HEK293 (cell line): Measurements from ENCODE around the gene RASGRP3.

Experiments
- CTCF ChIA-PET: fragments of 350-600 bp; formaldehyde crosslinking; extraction: SDS; loops from one replicate; lab custom pipeline; 2021; ENCODE audit warnings: antibody characterized with exemption; lab: Yijun Ruan, JAX
- POLR2A ChIA-PET: fragments of 300-600 bp; formaldehyde crosslinking; extraction: SDS; loops from one replicate; lab custom pipeline; 2020; ENCODE audit warnings: antibody characterized with exemption, inconsistent platforms; lab: Yijun Ruan, JAX
- H3K27ac ChIP-seq: fragments of 200-500 bp; sonication (Bioruptor generic); 2 replicates; pipeline ENCODE4 v1.5.1; 2014; ENCODE audit warnings: low read depth, low read length, control low read depth, inconsistent platforms; ENCODE audit errors: extremely low read depth
- H3K36me3 ChIP-seq, 2 experiments: fragments of 200-500 bp in 1 of 2; sonication (Bioruptor generic) in 1 of 2; 1 replicate in 1 of 2; 2 replicates in 1 of 2; pipeline ENCODE4 v1.5.1; 2014 to 2017; ENCODE audit warnings: inconsistent platforms in 2 of 2, low read length in 2 of 2; ENCODE audit not compliant: control insufficient read depth in 2 of 2, insufficient read depth in 1 of 2
- H3K4me1 ChIP-seq: fragments of 200-500 bp; sonication (Bioruptor generic); 2 replicates; pipeline ENCODE4 v1.5.1; 2014; ENCODE audit warnings: mild to moderate bottlenecking, low read length, inconsistent platforms; ENCODE audit not compliant: control insufficient read depth, insufficient read depth
- H3K4me3 ChIP-seq: 2 replicates; pipeline ENCODE4 v1.5.1; 2011; ENCODE audit warnings: low read depth, mild to moderate bottlenecking, control low read depth, low read length, moderate library complexity
- H3K9me3 ChIP-seq: fragments of 200-500 bp; sonication (Bioruptor generic); 2 replicates; pipeline ENCODE4 v1.5.1; 2014; ENCODE audit warnings: low read depth, low read length, inconsistent platforms; ENCODE audit not compliant: control insufficient read depth, insufficient read depth
- HOXC10 ChIP-seq: sonication (generic); formaldehyde crosslinking; IDR thresholded peaks from 2 replicates; pipeline ENCODE4 v1.8.1; 2023; ENCODE audit warnings: mild to moderate bottlenecking, missing genetic modification reagents
- MEIS1 ChIP-seq: sonication (generic); formaldehyde crosslinking; IDR thresholded peaks from 2 replicates; pipeline ENCODE4 v1.8.1; 2022; ENCODE audit warnings: missing genetic modification reagents, mild to moderate bottlenecking, borderline replicate concordance
- SCRT1 ChIP-seq: fragments of 450-650 bp; formaldehyde crosslinking; IDR thresholded peaks from 2 replicates; pipeline ENCODE4 v1.5.1; 2016; ENCODE audit warnings: missing biosample characterization, missing genetic modification characterization, borderline replicate concordance
- SP2 ChIP-seq: fragments of 450-650 bp; formaldehyde crosslinking; IDR thresholded peaks from 2 replicates; pipeline ENCODE4 v1.5.1; 2016; ENCODE audit warnings: missing biosample characterization, missing genetic modification characterization
- ZBTB17 ChIP-seq: fragments of 450-650 bp; formaldehyde crosslinking; IDR thresholded peaks from 2 replicates; pipeline ENCODE4 v1.5.1; 2016; ENCODE audit warnings: missing biosample characterization, missing genetic modification characterization
- ZBTB8A ChIP-seq: fragments of 450-650 bp; formaldehyde crosslinking; IDR thresholded peaks from 2 replicates; pipeline ENCODE4 v1.5.1; 2016; ENCODE audit warnings: missing biosample characterization, missing genetic modification characterization
- ZFHX2 ChIP-seq: fragments of 450-650 bp; formaldehyde crosslinking; conservative IDR thresholded peaks from 2 replicates; pipeline ENCODE4 v1.5.1; 2016; ENCODE audit warnings: missing biosample characterization, missing genetic modification characterization
- ZFP3 ChIP-seq: fragments of 450-650 bp; formaldehyde crosslinking; IDR thresholded peaks from 2 replicates; pipeline ENCODE4 v1.5.1; 2016; ENCODE audit warnings: low read depth, missing biosample characterization, missing genetic modification characterization
- ZNF132 ChIP-seq: fragments of 450-650 bp; formaldehyde crosslinking; IDR thresholded peaks from 2 replicates; pipeline ENCODE4 v1.5.1; 2017; ENCODE audit warnings: missing biosample characterization, missing genetic modification characterization, borderline replicate concordance
- ZNF140 ChIP-seq: fragments of 450-650 bp; formaldehyde crosslinking; IDR thresholded peaks from 2 replicates; pipeline ENCODE4 v1.5.1; 2016; ENCODE audit warnings: missing biosample characterization, missing genetic modification characterization
- ZNF157 ChIP-seq: fragments of 450-650 bp; formaldehyde crosslinking; IDR thresholded peaks from 2 replicates; pipeline ENCODE4 v1.5.1; 2016; ENCODE audit warnings: missing biosample characterization, missing genetic modification characterization
- ZNF174 ChIP-seq: fragments of 450-650 bp; formaldehyde crosslinking; IDR thresholded peaks from 2 replicates; pipeline ENCODE4 v1.5.0; 2017; ENCODE audit warnings: missing biosample characterization, mild to moderate bottlenecking, missing genetic modification characterization
- ZNF324 ChIP-seq: fragments of 450-650 bp; formaldehyde crosslinking; IDR thresholded peaks from 2 replicates; pipeline ENCODE4 v1.5.1; 2016; ENCODE audit warnings: missing biosample characterization, missing genetic modification characterization
- ZNF555 ChIP-seq: fragments of 450-650 bp; formaldehyde crosslinking; conservative IDR thresholded peaks from 2 replicates; pipeline ENCODE4 v1.5.1; 2017; ENCODE audit warnings: missing biosample characterization, mild to moderate bottlenecking, missing genetic modification characterization, inconsistent platforms
- ZNF561 ChIP-seq: fragments of 450-650 bp; IDR thresholded peaks from 2 replicates; pipeline ENCODE4 v1.5.1; 2018; ENCODE audit warnings: missing biosample characterization, missing genetic modification characterization, borderline replicate concordance
- ZNF571 ChIP-seq: fragments of 450-650 bp; formaldehyde crosslinking; IDR thresholded peaks from 2 replicates; pipeline ENCODE4 v1.5.0; 2017; ENCODE audit warnings: missing biosample characterization, missing genetic modification characterization
- ZNF621 ChIP-seq: fragments of 450-650 bp; formaldehyde crosslinking; IDR thresholded peaks from 2 replicates; pipeline ENCODE4 v1.5.1; 2017; ENCODE audit warnings: missing biosample characterization, missing genetic modification characterization
- ZNF791 ChIP-seq: fragments of 450-650 bp; formaldehyde crosslinking; IDR thresholded peaks from 2 replicates; pipeline ENCODE4 v1.5.1; 2016; ENCODE audit warnings: missing biosample characterization, missing genetic modification characterization
- TF ChIP-seq, protein P1 (sequence below): fragments of 450-650 bp; formaldehyde crosslinking; IDR thresholded peaks from 2 replicates; pipeline ENCODE4 v1.5.1; 2017; ENCODE audit warnings: missing biosample characterization, missing genetic modification characterization
- TF ChIP-seq, protein P2 (sequence below): fragments of 450-650 bp; formaldehyde crosslinking; IDR thresholded peaks from 2 replicates; pipeline ENCODE4 v1.5.1; 2016; ENCODE audit warnings: missing biosample characterization, missing genetic modification characterization
- TF ChIP-seq, protein P3 (sequence below): fragments of 450-650 bp; formaldehyde crosslinking; IDR thresholded peaks from 2 replicates; pipeline ENCODE4 v1.5.1; 2017; ENCODE audit warnings: missing biosample characterization, mild to moderate bottlenecking, missing genetic modification characterization, moderate library complexity
- TF ChIP-seq, protein P4 (sequence below): fragments of 450-650 bp; formaldehyde crosslinking; IDR thresholded peaks from 2 replicates; pipeline ENCODE4 v1.5.1; 2016; ENCODE audit warnings: missing biosample characterization, missing genetic modification characterization
- TF ChIP-seq, protein P5 (sequence below): fragments of 450-650 bp; formaldehyde crosslinking; IDR thresholded peaks from 2 replicates; pipeline ENCODE4 v1.5.1; 2016; ENCODE audit warnings: missing biosample characterization, missing genetic modification characterization
- TF ChIP-seq, protein P6 (sequence below): fragments of 450-650 bp; formaldehyde crosslinking; IDR thresholded peaks from 2 replicates; pipeline ENCODE4 v1.5.1; 2016; ENCODE audit warnings: missing biosample characterization, missing genetic modification characterization

The RASGRP3 gene

DNA sequence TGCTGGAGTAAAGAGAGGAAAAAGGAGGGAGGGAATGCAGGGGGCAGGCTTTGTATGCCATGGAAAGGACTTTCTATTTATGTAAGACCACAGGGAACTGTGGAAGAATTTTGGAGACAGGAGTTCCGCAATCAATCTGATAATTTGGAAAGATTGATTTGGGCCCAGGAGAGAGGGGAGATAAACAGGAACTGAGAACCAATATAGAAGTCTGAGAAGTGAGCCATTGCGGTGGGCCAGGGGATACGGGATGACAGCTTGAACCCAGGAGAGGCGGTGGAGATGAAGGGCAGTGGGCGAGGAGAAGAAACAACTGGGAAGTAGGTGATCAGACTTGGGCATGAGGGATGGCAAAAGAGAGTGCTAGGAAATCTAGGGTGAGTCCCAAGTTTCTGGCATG lies 23.7 kb downstream of the RASGRP3 start (continued):
- TF ChIP-seq, protein P1, sequence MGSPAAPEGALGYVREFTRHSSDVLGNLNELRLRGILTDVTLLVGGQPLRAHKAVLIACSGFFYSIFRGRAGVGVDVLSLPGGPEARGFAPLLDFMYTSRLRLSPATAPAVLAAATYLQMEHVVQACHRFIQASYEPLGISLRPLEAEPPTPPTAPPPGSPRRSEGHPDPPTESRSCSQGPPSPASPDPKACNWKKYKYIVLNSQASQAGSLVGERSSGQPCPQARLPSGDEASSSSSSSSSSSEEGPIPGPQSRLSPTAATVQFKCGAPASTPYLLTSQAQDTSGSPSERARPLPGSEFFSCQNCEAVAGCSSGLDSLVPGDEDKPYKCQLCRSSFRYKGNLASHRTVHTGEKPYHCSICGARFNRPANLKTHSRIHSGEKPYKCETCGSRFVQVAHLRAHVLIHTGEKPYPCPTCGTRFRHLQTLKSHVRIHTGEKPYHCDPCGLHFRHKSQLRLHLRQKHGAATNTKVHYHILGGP (tag by site-specific recombination) = no peak
- no peak for TF ChIP-seq SP2
- TF ChIP-seq ZNF555 (tag by site-specific recombination) = no peak
- TF ChIP-seq ZNF132 (tag by site-specific recombination) = no peak
- no peak for TF ChIP-seq SCRT1
- TF ChIP-seq ZNF571 (tag by site-specific recombination) = no peak
- TF ChIP-seq ZFP3 = no peak
- TF ChIP-seq ZNF561 (tag by site-specific recombination) = no peak
- TF ChIP-seq ZNF791 (tag by site-specific recombination) = no peak

DNA sequence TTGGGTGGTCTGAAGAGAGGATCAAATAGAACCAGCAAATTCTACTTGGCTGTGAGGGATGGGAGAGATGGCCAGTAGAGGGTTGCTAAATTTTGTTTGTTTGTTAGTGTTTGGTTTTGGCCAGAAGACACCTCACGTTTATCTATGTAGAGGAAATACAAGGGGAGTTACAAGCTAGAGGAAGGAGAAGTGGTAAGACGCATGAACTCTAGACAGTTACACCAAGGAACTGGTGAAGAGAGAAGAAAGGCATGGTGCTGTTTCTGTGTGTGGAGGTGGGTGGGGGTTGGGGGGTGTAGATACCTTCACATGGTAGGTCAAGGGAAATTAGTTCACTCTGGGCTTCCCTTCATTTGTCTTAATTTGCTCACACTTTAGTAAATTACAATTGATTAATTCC lies 25.6 kb downstream of the RASGRP3 start:
- Histone ChIP-seq H3K4me3 (no peak overlapping the region), H3K9me3 (no peaks in the 10 kb centered on the region), H3K36me3 (no peaks in the 10 kb centered on the region), H3K27ac (no peak overlapping the region), H3K4me1 (peaks cover 8% of the 10 kb centered on the region)
- CTCF ChIA-PET = interaction anchor here (1.5 kb wide), 1 partner anchor 26 kb away, joined by 4 read pairs; the partner anchor contains the start of gene RASGRP3
- POLR2A ChIA-PET = no interaction called here
- TF ChIP-seq, protein P2, sequence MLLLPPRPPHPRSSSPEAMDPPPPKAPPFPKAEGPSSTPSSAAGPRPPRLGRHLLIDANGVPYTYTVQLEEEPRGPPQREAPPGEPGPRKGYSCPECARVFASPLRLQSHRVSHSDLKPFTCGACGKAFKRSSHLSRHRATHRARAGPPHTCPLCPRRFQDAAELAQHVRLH (tag by site-specific recombination) = no peak
- TF ChIP-seq ZFHX2 = no peak
- TF ChIP-seq, protein P3, sequence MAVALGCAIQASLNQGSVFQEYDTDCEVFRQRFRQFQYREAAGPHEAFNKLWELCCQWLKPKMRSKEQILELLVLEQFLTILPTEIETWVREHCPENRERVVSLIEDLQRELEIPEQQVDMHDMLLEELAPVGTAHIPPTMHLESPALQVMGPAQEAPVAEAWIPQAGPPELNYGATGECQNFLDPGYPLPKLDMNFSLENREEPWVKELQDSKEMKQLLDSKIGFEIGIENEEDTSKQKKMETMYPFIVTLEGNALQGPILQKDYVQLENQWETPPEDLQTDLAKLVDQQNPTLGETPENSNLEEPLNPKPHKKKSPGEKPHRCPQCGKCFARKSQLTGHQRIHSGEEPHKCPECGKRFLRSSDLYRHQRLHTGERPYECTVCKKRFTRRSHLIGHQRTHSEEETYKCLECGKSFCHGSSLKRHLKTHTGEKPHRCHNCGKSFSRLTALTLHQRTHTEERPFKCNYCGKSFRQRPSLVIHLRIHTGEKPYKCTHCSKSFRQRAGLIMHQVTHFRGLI (tag by site-specific recombination) = no peak
- TF ChIP-seq ZBTB8A (tag by site-specific recombination) = no peak
- TF ChIP-seq, protein P4, sequence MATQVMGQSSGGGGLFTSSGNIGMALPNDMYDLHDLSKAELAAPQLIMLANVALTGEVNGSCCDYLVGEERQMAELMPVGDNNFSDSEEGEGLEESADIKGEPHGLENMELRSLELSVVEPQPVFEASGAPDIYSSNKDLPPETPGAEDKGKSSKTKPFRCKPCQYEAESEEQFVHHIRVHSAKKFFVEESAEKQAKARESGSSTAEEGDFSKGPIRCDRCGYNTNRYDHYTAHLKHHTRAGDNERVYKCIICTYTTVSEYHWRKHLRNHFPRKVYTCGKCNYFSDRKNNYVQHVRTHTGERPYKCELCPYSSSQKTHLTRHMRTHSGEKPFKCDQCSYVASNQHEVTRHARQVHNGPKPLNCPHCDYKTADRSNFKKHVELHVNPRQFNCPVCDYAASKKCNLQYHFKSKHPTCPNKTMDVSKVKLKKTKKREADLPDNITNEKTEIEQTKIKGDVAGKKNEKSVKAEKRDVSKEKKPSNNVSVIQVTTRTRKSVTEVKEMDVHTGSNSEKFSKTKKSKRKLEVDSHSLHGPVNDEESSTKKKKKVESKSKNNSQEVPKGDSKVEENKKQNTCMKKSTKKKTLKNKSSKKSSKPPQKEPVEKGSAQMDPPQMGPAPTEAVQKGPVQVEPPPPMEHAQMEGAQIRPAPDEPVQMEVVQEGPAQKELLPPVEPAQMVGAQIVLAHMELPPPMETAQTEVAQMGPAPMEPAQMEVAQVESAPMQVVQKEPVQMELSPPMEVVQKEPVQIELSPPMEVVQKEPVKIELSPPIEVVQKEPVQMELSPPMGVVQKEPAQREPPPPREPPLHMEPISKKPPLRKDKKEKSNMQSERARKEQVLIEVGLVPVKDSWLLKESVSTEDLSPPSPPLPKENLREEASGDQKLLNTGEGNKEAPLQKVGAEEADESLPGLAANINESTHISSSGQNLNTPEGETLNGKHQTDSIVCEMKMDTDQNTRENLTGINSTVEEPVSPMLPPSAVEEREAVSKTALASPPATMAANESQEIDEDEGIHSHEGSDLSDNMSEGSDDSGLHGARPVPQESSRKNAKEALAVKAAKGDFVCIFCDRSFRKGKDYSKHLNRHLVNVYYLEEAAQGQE (tag by site-specific recombination) = no peak
- no peak for TF ChIP-seq MEIS1 (CRISPR knock-in tag)
- TF ChIP-seq ZNF621 = no peak

DNA sequence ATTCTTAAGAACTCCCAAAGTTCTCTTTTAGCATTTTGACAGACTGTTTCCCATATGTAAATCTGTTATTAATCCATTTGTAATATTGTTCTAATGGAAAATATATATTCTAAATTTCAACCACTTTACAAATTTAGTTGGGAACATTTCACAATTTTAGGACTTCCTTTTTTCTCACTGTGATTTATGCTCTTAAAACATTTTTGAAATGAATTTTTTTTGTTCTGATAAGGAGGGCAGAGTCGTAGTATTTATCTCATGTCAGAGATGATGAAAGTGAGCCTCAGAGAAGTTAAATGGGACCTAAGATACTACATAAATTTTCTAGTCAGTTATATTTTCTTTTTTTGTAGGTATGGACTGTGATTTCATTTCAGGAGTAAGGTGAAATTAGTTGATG lies 26.6 kb downstream of the RASGRP3 start:
- H3K4me3 ChIP-seq = no peak overlapping the region
- ChIA-PET CTCF (interaction anchor here (0.6 kb wide), 1 partner anchor 19 kb away, joined by 5 read pairs; no protein-coding TSS in a partner anchor), POLR2A (no interaction called here)
- no peak overlapping the region for H3K27ac ChIP-seq
- H3K36me3 ChIP-seq = no peaks in the 10 kb centered on the region
- H3K4me1 ChIP-seq = no peaks in the 10 kb centered on the region
- no peaks in the 10 kb centered on the region for H3K9me3 ChIP-seq
- TF ChIP-seq ZNF174 (tag by site-specific recombination) (no peak), ZBTB17 (tag by site-specific recombination) (no peak), ZNF157 (tag by site-specific recombination) (no peak), ZNF324 (no peak), HOXC10 (CRISPR knock-in tag) (no peak), ZNF140 (no peak)
- TF ChIP-seq, protein P5, sequence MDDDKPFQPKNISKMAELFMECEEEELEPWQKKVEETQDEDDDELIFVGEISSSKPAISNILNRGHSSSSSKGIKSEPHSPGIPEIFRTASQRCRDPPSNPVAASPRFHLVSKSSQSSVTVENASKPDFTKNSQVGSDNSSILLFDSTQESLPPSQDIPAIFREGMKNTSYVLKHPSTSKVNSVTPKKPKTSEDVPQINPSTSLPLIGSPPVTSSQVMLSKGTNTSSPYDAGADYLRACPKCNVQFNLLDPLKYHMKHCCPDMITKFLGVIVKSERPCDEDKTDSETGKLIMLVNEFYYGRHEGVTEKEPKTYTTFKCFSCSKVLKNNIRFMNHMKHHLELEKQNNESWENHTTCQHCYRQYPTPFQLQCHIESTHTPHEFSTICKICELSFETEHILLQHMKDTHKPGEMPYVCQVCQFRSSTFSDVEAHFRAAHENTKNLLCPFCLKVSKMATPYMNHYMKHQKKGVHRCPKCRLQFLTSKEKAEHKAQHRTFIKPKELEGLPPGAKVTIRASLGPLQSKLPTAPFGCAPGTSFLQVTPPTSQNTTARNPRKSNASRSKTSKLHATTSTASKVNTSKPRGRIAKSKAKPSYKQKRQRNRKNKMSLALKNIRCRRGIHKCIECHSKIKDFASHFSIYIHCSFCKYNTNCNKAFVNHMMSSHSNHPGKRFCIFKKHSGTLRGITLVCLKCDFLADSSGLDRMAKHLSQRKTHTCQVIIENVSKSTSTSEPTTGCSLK (tag by site-specific recombination) = no peak
- TF ChIP-seq, protein P6, sequence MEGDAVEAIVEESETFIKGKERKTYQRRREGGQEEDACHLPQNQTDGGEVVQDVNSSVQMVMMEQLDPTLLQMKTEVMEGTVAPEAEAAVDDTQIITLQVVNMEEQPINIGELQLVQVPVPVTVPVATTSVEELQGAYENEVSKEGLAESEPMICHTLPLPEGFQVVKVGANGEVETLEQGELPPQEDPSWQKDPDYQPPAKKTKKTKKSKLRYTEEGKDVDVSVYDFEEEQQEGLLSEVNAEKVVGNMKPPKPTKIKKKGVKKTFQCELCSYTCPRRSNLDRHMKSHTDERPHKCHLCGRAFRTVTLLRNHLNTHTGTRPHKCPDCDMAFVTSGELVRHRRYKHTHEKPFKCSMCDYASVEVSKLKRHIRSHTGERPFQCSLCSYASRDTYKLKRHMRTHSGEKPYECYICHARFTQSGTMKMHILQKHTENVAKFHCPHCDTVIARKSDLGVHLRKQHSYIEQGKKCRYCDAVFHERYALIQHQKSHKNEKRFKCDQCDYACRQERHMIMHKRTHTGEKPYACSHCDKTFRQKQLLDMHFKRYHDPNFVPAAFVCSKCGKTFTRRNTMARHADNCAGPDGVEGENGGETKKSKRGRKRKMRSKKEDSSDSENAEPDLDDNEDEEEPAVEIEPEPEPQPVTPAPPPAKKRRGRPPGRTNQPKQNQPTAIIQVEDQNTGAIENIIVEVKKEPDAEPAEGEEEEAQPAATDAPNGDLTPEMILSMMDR (tag by site-specific recombination) = no peak
